IMR-90 (cell line): ENCODE data around the gene DPYD. TPM values are rescaled to one million over a fixed set of nuclear protein-coding genes. Genes with fewer than 3 reads are reported as not detected.

Experiments
- ATAC-seq: fragments of 200-7000 bp; cut with Tn5 transposase; 2 replicates; pipeline ENCODE4 v1.9.1; 2020; ENCODE audit warnings: low read depth, mild to moderate bottlenecking, moderate library complexity
- BruUV-seq: library from RNA; stranded (reverse); fragments of 400-500 nt; replicated peaks from 2 replicates; lab custom pipeline; 2021; lab: Mats Ljungman, UMichigan
- CTCF ChIA-PET: fragments of 300-600 bp; formaldehyde crosslinking; extraction: SDS; loops from one replicate; lab custom pipeline; 2021; ENCODE audit warnings: antibody characterized with exemption; lab: Yijun Ruan, JAX
- POLR2A ChIA-PET: fragments of 300-600 bp; sonication (Branson Sonifier 250); formaldehyde crosslinking; loops from one replicate; lab custom pipeline; 2022; ENCODE audit warnings: antibody characterized with exemption; ENCODE audit not compliant: unreplicated experiment; lab: Charles Lee
- DNase-seq: peaks from one replicate; pipeline ENCODE4 v3.0.0; 2013
- H2AFZ ChIP-seq: replicated peaks from 2 replicates; pipeline ENCODE3; 2013; ENCODE audit warnings: low read length, mild to moderate bottlenecking; ENCODE audit not compliant: poor library complexity
- H2AK5ac ChIP-seq: 2 replicates; pipeline ENCODE4 v1.6.1; 2013; ENCODE audit warnings: low read depth, low read length, inconsistent platforms
- H2AK9ac ChIP-seq: replicated peaks from 2 replicates; pipeline ENCODE3; 2013; ENCODE audit warnings: mild to moderate bottlenecking, low read depth, low read length, moderate library complexity; ENCODE audit not compliant: poor library complexity
- H2BK120ac ChIP-seq: 2 replicates; pipeline ENCODE4 v1.6.1; 2013; ENCODE audit warnings: low read depth, low read length, inconsistent platforms
- H2BK15ac ChIP-seq: 3 replicates; pipeline ENCODE4 v1.6.1; 2013; ENCODE audit warnings: low read depth, low read length, inconsistent platforms
- H2BK20ac ChIP-seq: 2 replicates; pipeline ENCODE4 v1.6.1; 2013; ENCODE audit warnings: low read depth, mild to moderate bottlenecking, inconsistent platforms, low read length, moderate library complexity
- H2BK5ac ChIP-seq: 2 replicates; pipeline ENCODE4 v1.6.1; 2013; ENCODE audit warnings: mild to moderate bottlenecking, low read depth, low read length, inconsistent platforms; ENCODE audit not compliant: poor library complexity, severe bottlenecking
- H3K14ac ChIP-seq: replicated peaks from 2 replicates; pipeline ENCODE4 v1.6.1; 2013; ENCODE audit warnings: low read depth, low read length, inconsistent platforms
- H3K18ac ChIP-seq: 2 replicates; pipeline ENCODE4 v1.6.1; 2013; ENCODE audit warnings: low read depth, low read length, control low read depth
- H3K23ac ChIP-seq: 2 replicates; pipeline ENCODE4 v1.6.1; 2013; ENCODE audit warnings: low read depth, low read length, inconsistent platforms
- H3K27ac ChIP-seq: 2 replicates; pipeline ENCODE4 v1.5.1; 2013; ENCODE audit warnings: mild to moderate bottlenecking, control low read depth, low read length; ENCODE audit not compliant: insufficient read depth
- H3K27me3 ChIP-seq: 2 replicates; pipeline ENCODE4 v1.6.1; 2013; ENCODE audit warnings: low read length; ENCODE audit not compliant: control insufficient read depth, insufficient read depth
- H3K36me3 ChIP-seq: 2 replicates; pipeline ENCODE4 v1.6.1; 2013; ENCODE audit warnings: low read length, mixed read lengths; ENCODE audit not compliant: control insufficient read depth, insufficient read depth
- H3K4ac ChIP-seq: 2 replicates; pipeline ENCODE4 v1.6.1; 2013; ENCODE audit warnings: low read depth, low read length, inconsistent platforms
- H3K4me1 ChIP-seq: 2 replicates; pipeline ENCODE4 v1.6.1; 2013; ENCODE audit warnings: low read length, mixed read lengths; ENCODE audit not compliant: control insufficient read depth, insufficient read depth
- H3K4me2 ChIP-seq: 2 replicates; pipeline ENCODE4 v1.6.1; 2013; ENCODE audit warnings: low read depth, mild to moderate bottlenecking, control low read depth, low read length, moderate library complexity
- H3K4me3 ChIP-seq: 2 replicates; pipeline ENCODE4 v1.5.1; 2013; ENCODE audit warnings: low read depth, mild to moderate bottlenecking, control low read depth, low read length, moderate library complexity; ENCODE audit not compliant: insufficient read depth
- H3K56ac ChIP-seq: 2 replicates; pipeline ENCODE4 v1.6.1; 2013; ENCODE audit warnings: low read length, inconsistent platforms; ENCODE audit not compliant: insufficient read depth; ENCODE audit errors: extremely low read depth
- H3K79me1 ChIP-seq, 2 experiments: 2 replicates each; pipeline ENCODE4 v1.6.1; 2013; ENCODE audit warnings: low read length in 2 of 2, inconsistent platforms in 1 of 2, low read depth in 1 of 2
- H3K9ac ChIP-seq: 2 replicates; pipeline ENCODE4 v1.6.1; 2013; ENCODE audit warnings: low read depth, low read length, control low read depth
- H3K9me1 ChIP-seq: 2 replicates; pipeline ENCODE4 v1.6.1; 2013; ENCODE audit warnings: low read length, inconsistent platforms; ENCODE audit not compliant: insufficient read depth
- H3K9me3 ChIP-seq: 2 replicates; pipeline ENCODE4 v1.6.1; 2013; ENCODE audit warnings: low read length; ENCODE audit not compliant: control insufficient read depth, insufficient read depth
- H4K20me1 ChIP-seq: 2 replicates; pipeline ENCODE4 v1.6.1; 2013; ENCODE audit warnings: low read length, inconsistent platforms; ENCODE audit not compliant: insufficient read depth
- H4K5ac ChIP-seq: 2 replicates; pipeline ENCODE4 v1.6.1; 2013; ENCODE audit warnings: mild to moderate bottlenecking, low read depth, low read length, control low read depth
- H4K8ac ChIP-seq, 2 experiments: 2 replicates each; pipeline ENCODE4 v1.6.1; 2013; ENCODE audit warnings: low read depth in 2 of 2, low read length in 2 of 2, control low read depth in 1 of 2, inconsistent platforms in 1 of 2
- H4K91ac ChIP-seq: 2 replicates; pipeline ENCODE4 v1.6.1; 2013; ENCODE audit warnings: low read depth, low read length, inconsistent platforms; ENCODE audit not compliant: insufficient read depth
- BHLHE40 ChIP-seq: fragments of 150-350 bp; IDR thresholded peaks from 2 replicates; pipeline ENCODE4 v1.6.1; 2016; ENCODE audit warnings: mild to moderate bottlenecking, low read depth, low read length
- CEBPB ChIP-seq: IDR thresholded peaks from 2 replicates; pipeline ENCODE4 v1.6.1; 2012; ENCODE audit warnings: low read depth, low read length, improper control_type of control experiment
- MAFK ChIP-seq: IDR thresholded peaks from 2 replicates; pipeline ENCODE4 v1.6.1; 2012; ENCODE audit warnings: low read depth, low read length, improper control_type of control experiment
- MAZ ChIP-seq: IDR thresholded peaks from 2 replicates; pipeline ENCODE4 v1.6.1; 2012; ENCODE audit warnings: low read depth, mild to moderate bottlenecking, low read length, improper control_type of control experiment, moderate library complexity, borderline replicate concordance
- NFE2L2 ChIP-seq: fragments of 150-350 bp; IDR thresholded peaks from 2 replicates; pipeline ENCODE4 v1.6.1; 2016; ENCODE audit warnings: low read depth, mild to moderate bottlenecking, low read length
- POLR2A ChIP-seq: IDR thresholded peaks from 2 replicates; pipeline ENCODE4 v1.6.1; 2012; ENCODE audit warnings: mild to moderate bottlenecking, low read depth, low read length
- RAD21 ChIP-seq: IDR thresholded peaks from 2 replicates; pipeline ENCODE4 v1.6.1; 2012; ENCODE audit warnings: low read length, improper control_type of control experiment
- RFX5 ChIP-seq: IDR thresholded peaks from 2 replicates; pipeline ENCODE4 v1.8.0; 2012; ENCODE audit warnings: low read depth, mild to moderate bottlenecking, low read length, moderate library complexity
- SMC3 ChIP-seq: fragments of 150-350 bp; IDR thresholded peaks from 2 replicates; pipeline ENCODE4 v1.6.1; 2016; ENCODE audit warnings: low read depth, mild to moderate bottlenecking, antibody characterized with exemption, low read length, moderate library complexity
- USF2 ChIP-seq: fragments of 150-350 bp; IDR thresholded peaks from 2 replicates; pipeline ENCODE4 v1.6.1; 2017; ENCODE audit warnings: mild to moderate bottlenecking, antibody characterized with exemption, low read length, low read depth
- WGBS, 2 experiments: methylation state at CpG; one replicate each; pipeline versions ENCODE4 v1.1.5 to v1.1.7; 2013; ENCODE audit warnings: missing lambda C conversion rate in 2 of 2; ENCODE audit not compliant: insufficient read length in 1 of 2; ENCODE audit errors: extremely low coverage in 2 of 2; 5-methylcytosine and 5-hydroxymethylcytosine counted together
- dilution Hi-C: fragments of 300-500 bp; cut with HindIII; formaldehyde crosslinking; loops from one replicate; pipeline ENCODE4 v1.14.3; 2018; ENCODE audit warnings: low sequenced_read_pairs; ENCODE audit not compliant: unreplicated experiment
- in situ Hi-C: fragments of 300-500 bp; cut with MboI; formaldehyde crosslinking; loops from 3 replicates; pipeline ENCODE4 v1.14.3; 2019; ENCODE audit warnings: low sequenced_read_pairs, inconsistent platforms, mixed read lengths
- intact Hi-C: fragments of 100-400 bp; cut with micrococcal nuclease; formaldehyde crosslinking; loops from 2 replicates; pipeline ENCODE4 v1.10.0; 2022
- polyA plus RNA-seq, 3 experiments: library from polyadenylated mRNA; depleted of rRNA; stranded (reverse); fragments of >200 nt; gene quantifications; 2 replicates each; pipeline ENCODE4 v1.2.3, GENCODE V29; 2012; ENCODE audit warnings: low replicate concordance in 1 of 3
- total RNA-seq: library from RNA; depleted of rRNA; stranded (reverse); fragments of >200 nt; gene quantifications from 2 replicates; pipeline ENCODE4 v1.2.3, GENCODE V29; 2012
- TF ChIP-seq, protein P1 (sequence below): conservative IDR thresholded peaks from 2 replicates; pipeline ENCODE4 v1.5.1; 2012; ENCODE audit warnings: mild to moderate bottlenecking, low read depth, low read length, improper control_type of control experiment

The DPYD gene
- total and polyA plus RNA-seq, 2 of the 4 experiments (the other 2 are of a cell fraction): 9.3 to 47.3 TPM

DNA sequence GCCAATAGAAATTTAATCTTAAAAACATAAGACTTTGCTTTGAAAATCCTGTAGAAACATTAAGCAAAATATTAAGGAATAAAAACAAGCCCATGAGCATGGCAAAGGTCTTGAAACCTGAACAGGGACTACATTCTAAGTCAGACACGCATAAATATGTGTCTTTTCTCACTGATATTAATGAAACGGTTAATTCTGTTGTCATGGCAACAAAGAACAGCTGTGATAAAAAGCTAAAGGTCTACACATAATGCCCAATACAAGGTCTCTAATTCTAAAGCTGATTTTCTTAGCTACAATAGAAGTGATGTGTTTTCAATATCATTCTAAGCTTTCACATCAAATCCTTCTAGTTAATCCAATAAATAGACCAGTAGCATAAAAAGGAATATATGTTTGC is 867.6 kb downstream of the DPYD start:
- H2BK120ac ChIP-seq: no peak overlapping the region
- no peak overlapping the region for H3K18ac ChIP-seq
- H3K4me2 ChIP-seq: no peak overlapping the region
- H2BK20ac ChIP-seq: no peak overlapping the region
- ChIA-PET CTCF (no interaction called here), POLR2A (interaction anchor here (0.5 kb wide), 1 partner anchor 48 kb away, joined by 6 read pairs; no protein-coding TSS in a partner anchor)
- H4K8ac ChIP-seq: no peak overlapping the region
- no peak overlapping the region for H3K4ac ChIP-seq
- H3K23ac ChIP-seq: no peak overlapping the region
- TF ChIP-seq SMC3: no peak
- TF ChIP-seq BHLHE40: no peak
- TF ChIP-seq RFX5: no peak
- no peak for TF ChIP-seq RAD21
- TF ChIP-seq MAFK: no peak
- TF ChIP-seq USF2: no peak
- no peak for TF ChIP-seq MAZ
- no peak for TF ChIP-seq NFE2L2
- no peak for TF ChIP-seq POLR2A
- TF ChIP-seq CEBPB: no peak
- TF ChIP-seq, protein P1, sequence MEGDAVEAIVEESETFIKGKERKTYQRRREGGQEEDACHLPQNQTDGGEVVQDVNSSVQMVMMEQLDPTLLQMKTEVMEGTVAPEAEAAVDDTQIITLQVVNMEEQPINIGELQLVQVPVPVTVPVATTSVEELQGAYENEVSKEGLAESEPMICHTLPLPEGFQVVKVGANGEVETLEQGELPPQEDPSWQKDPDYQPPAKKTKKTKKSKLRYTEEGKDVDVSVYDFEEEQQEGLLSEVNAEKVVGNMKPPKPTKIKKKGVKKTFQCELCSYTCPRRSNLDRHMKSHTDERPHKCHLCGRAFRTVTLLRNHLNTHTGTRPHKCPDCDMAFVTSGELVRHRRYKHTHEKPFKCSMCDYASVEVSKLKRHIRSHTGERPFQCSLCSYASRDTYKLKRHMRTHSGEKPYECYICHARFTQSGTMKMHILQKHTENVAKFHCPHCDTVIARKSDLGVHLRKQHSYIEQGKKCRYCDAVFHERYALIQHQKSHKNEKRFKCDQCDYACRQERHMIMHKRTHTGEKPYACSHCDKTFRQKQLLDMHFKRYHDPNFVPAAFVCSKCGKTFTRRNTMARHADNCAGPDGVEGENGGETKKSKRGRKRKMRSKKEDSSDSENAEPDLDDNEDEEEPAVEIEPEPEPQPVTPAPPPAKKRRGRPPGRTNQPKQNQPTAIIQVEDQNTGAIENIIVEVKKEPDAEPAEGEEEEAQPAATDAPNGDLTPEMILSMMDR: no peak
- no peak overlapping the region for H4K5ac ChIP-seq
- H4K20me1 ChIP-seq: no peaks in the 10 kb centered on the region
- no peaks in the 10 kb centered on the region for H3K36me3 ChIP-seq
- H3K4me3 ChIP-seq: no peak overlapping the region
- no peaks in the 10 kb centered on the region for H3K27me3 ChIP-seq
- H2BK5ac ChIP-seq: no peak overlapping the region
- H3K9ac ChIP-seq: no peak overlapping the region
- no peak overlapping the region for H2AK9ac ChIP-seq
- H3K27ac ChIP-seq: no peak overlapping the region
- intact Hi-C loops: loop anchor here (5.0 kb wide), 2 partner anchors 86 to 1414 kb away; no protein-coding TSS in a partner anchor
- no peaks in the 10 kb centered on the region for H3K79me1 ChIP-seq
- DNase-seq (no peak), ATAC-seq (no peak)
- H3K9me1 ChIP-seq: no peaks in the 10 kb centered on the region
- H4K91ac ChIP-seq: no peak overlapping the region
- BruUV-seq: no TSS peak
- H3K56ac ChIP-seq: no peak overlapping the region
- H2AFZ ChIP-seq: no peak overlapping the region
- H2AK5ac ChIP-seq: no peak overlapping the region
- WGBS, 2 experiments: no CpG with 5 or more reads among the region's 2 CpGs
- in situ Hi-C loops: no loop called here
- no peak overlapping the region for H3K14ac ChIP-seq
- peaks cover 9% of the 10 kb centered on the region for H3K9me3 ChIP-seq
- dilution Hi-C loops: no loop called here
- H2BK15ac ChIP-seq: no peak overlapping the region
- no peaks in the 10 kb centered on the region for H3K4me1 ChIP-seq
